Left colon (tissue), 2 donors: ENCODE data around the gene HPN. TPM values are rescaled to one million over a fixed set of nuclear protein-coding genes. Genes with fewer than 3 reads are reported as not detected.

Source experiments
- ATAC-seq: fragments of 200-7000 bp; cut with Tn5 transposase; one replicate; pipeline ENCODE4 v1.9.1; 2020; ENCODE audit warnings: mild to moderate bottlenecking, moderate library complexity
- DNase-seq, 2 donors: peaks; one replicate each; pipeline ENCODE4 v3.0.0-alpha.2; 2020
- intact Hi-C, 2 donors: fragments of 100-400 bp; cut with DNase I in 1 of 2; cut with micrococcal nuclease in 1 of 2; formaldehyde crosslinking; loops; one replicate each; pipeline versions ENCODE4 v1.11.2 to v1.14.0; 2022; cut with DNase I, micrococcal nuclease
- total RNA-seq, 2 donors: library from RNA; stranded (reverse); fragmentation: NEBNext Ultra II Directional; extraction: Animal tissue kit (Norgen Biotek cat#: 25700); gene quantifications; one replicate each; pipeline ENCODE4 v1.2.1, GENCODE V29; 2021
- donor health status: DM: no; HTN: no; CAD: no.
- donor health status: DM: yes; HTN: yes; CAD: no.

HPN gene
- total RNA-seq, 2 donors from 2014 or later = 0.95 to 1.1 TPM

GRCh38 chr19:35068941-35069634, 27.6 kb downstream of the HPN start:
- intact Hi-C loops = loop anchor here in 1 of 2 donors (10.0 kb wide), 1 partner anchor 76 kb away; the partner anchor contains the start of gene FXYD7
- no peak for DNase-seq
- no peak for ATAC-seq

DNA sequence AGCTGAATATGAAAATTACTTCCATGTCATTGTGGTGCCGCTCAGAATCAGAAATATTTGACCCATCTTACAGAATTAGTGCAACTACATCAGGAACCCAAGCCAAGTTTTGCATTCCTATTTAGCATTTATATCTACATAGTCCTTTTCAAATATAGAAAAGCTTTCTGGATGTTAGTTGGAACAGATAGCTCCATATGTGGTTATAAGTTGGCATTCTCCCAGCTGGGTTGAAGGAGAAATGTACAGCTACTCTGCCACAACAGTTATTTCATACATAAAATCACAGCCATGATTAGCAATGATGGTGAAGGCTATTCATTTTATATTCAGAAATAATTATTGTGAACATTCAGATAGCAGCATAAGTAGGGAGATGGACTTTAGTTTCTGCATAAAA, 28.2 kb downstream of the HPN start:
- intact Hi-C loops = loop anchor here in 1 of 2 donors (10.0 kb wide), 1 partner anchor 75 kb away; the partner anchor contains the start of gene FXYD7
- ATAC-seq (no peak), DNase-seq (no peak)

DNA sequence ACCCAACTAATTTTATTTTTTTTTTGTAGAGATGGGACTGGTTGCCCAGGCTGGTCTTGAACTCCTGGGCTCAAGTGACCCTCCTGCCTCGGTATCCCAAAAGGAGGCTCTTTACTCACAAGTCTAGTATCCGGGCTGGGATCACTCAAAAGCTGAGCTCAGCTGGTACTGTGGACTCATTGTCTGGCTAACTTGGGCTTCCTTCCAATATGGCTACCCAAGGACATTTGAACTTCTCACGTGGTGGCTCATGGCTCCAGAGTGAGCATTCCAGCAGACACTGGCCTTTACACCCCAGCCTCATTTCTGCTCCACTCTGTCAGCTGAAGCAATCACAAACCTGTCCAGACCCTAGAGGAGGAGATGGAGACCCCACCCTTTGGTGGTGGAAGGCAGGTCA, 28.9 kb downstream of the HPN start:
- ATAC-seq = no peak
- intact Hi-C loops = no loop called here
- no peak for DNase-seq

DNA sequence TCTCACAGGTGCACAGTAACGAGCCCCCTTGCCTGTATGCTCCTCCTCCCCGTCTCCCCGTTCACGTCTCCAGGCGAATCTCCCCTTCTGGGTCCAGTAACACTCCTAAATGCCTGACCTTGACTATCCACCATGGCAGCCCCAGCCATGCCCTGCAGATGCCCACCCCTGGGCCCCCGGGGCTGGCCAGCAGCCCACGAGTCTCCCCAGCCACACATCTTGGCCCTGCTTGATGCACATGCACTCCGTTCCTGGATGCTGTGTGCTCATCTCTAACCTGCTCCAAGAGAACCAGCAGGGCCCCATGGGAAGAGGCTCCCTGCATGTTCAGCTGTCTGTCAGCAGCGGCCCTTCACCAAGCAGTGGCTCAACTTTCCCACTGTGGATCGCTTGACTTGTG, 32.0 kb downstream of the HPN start:
- DNase-seq = no peak
- intact Hi-C loops = no loop called here
- no peak for ATAC-seq

- ATAC-seq (no peak), DNase-seq (no peak)
- intact Hi-C loops = no loop called here
Measured at GRCh38 chr19:35073941-35074340, 32.4 kb downstream of the HPN start.

- ATAC-seq (no peak), DNase-seq (no peak)
- intact Hi-C loops = no loop called here
Measured at GRCh38 chr19:35074426-35075201, 33.1 kb downstream of the HPN start.

GRCh38 chr19:35075202-35076025, 33.9 kb downstream of the HPN start:
- DNase-seq = no peak
- ATAC-seq = no peak
- intact Hi-C loops = no loop called here

DNA sequence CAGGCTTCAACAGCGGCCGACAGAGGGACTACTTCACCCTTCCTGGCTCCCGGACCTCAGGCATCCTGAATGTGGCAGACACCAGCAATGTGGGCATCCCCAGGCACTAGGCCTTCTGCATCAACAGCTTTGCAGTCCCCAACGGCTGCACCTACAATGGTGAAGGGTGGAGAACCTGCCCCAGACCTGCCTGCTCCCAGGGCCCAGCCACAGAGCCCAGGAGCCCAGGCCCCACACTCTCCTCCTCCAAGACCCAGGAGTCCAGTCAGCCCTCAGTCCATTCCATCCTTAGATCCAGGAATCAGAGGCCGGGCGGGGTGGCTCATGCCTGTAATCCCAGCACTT, 34.5 kb downstream of the HPN start:
- intact Hi-C loops = no loop called here
- no peak for ATAC-seq
- DNase-seq = no peak

DNA sequence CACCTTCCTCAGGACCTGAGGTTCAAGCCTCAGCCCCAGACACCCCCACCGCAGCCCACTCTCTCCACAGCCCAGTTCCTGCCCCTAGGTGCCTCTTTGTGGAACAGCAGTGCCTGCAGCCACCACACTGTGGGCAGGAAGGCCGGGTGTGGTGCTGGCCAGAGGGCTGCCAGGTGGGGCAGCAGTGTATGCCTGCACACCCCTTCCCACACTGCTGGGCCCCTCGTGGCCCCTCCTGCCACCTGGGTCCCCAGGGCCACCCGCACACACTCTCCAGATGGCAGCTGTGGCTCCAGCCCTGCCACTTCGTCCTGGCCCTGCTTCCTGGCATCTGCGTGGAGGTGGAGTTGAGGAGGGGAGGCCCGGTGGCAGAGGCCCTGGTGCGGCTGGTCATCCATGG, 35.1 kb downstream of the HPN start:
- DNase-seq (no peak), ATAC-seq (no peak)
- intact Hi-C loops = no loop called here

DNA sequence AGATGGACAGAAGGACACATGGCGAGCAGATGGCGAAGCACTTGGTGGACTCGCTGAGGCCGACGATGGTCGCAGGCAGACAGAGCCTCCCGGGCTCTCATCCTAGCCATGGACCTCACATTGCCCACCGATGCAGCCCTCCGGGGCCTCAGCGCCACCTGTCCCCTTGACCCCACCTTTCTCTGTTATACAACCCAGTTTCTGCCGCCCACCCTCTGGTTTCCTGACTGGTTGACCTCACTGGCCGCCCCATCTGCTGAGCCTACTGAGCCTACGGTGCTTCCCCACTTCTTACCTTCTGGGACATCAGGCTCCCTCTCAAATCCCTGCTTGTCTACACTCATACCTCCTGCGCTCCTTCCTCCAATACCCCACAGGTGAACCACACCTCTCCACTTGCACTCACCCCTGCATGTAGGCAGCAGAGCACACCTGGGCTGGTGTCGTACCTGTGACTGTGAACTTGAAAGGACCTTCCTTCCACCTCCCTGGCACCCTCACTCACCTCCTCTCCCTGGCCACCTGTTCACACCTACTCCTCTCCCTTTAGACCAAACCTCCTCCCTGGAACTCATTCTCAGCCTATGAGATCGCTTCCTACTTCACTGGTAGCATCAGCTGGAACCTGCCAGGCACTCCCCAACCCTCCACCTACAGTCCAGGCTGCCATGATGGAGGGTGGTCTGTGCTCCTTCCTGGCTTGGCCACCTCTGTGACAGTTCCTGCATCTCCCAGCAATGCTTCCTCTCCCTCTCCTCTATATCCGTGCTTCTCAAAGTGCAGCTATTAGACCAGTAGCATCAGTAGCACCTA, 36.1 kb downstream of the HPN start:
- DNase-seq (no peak), ATAC-seq (no peak)
- intact Hi-C loops = no loop called here

- intact Hi-C loops = no loop called here
- DNase-seq (no peak), ATAC-seq (no peak)
Measured at GRCh38 chr19:35079826-35080225, 38.3 kb downstream of the HPN start.

DNA sequence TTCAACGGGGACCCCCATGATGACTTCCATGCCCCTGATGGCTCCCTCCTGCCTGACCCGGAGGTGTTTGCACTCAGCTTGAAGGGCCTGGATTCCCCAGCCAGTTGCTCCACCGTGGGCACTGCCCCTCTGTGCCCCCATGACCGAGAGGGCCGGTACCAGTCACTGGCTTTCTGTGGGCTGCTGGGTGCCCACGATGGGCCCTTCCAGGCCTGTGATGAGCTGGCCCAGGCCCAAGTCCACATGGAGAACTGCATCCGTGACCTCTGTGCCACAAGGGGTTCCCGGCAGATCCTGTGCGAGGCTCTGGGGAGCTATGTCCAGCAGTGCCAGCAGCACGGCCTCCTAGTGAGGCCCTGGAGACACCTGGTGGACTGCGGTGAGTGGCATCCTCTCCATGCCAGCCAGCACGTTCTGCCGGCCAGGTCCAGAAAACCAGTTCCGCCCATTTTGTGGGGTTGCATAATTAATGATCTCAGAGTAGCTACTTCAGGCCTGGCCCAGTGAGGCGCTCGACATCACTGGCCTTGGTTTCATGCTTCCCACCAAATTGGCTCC, 39.2 kb downstream of the HPN start:
- DNase-seq (no peak), ATAC-seq (no peak)
- intact Hi-C loops = no loop called here

DNA sequence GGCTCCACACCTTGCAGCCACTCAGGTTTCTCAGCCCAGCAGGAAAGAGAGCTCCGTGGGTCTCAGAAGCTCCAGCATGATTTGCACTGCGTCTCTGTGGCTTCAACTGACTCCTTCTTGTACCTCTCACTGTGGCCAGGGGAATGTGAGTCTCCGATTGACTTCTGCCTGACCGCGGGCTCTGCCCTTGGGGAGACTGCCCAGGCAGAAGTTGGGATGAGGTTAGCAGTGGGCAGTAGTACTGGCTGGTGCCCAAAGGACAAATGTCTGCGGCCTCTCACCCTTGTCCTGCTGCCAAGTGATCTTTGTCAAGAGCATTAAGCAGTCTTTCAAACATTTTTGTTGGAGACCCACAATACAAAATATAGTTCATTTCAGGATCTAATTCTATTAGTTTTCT, 39.7 kb downstream of the HPN start:
- DNase-seq (no peak), ATAC-seq (no peak)
- intact Hi-C loops = no loop called here

GRCh38 chr19:35083691-35084508, 42.4 kb downstream of the HPN start:
- no peak for ATAC-seq
- intact Hi-C loops = no loop called here

GRCh38 chr19:35084509-35084762, 42.9 kb downstream of the HPN start:
- DNase-seq (no peak), ATAC-seq (no peak)
- intact Hi-C loops = no loop called here

More at GRCh38 chr19:35083691-35084508, 42.4 kb downstream of the HPN start:
- no peak for DNase-seq

GRCh38 chr19:35085947-35086346, 44.4 kb downstream of the HPN start:
- intact Hi-C loops = no loop called here
- DNase-seq = no peak
- ATAC-seq = no peak

- DNase-seq = no peak
- ATAC-seq = no peak
- intact Hi-C loops = no loop called here
Measured at GRCh38 chr19:35086455-35086854, 44.9 kb downstream of the HPN start.

- no peak for DNase-seq
- intact Hi-C loops = no loop called here
- ATAC-seq = no peak
Measured at GRCh38 chr19:35087393-35087792, 45.9 kb downstream of the HPN start.
